Measurements from ENCODE around the gene DNAJB11.

- TF ChIP-seq, protein P1, sequence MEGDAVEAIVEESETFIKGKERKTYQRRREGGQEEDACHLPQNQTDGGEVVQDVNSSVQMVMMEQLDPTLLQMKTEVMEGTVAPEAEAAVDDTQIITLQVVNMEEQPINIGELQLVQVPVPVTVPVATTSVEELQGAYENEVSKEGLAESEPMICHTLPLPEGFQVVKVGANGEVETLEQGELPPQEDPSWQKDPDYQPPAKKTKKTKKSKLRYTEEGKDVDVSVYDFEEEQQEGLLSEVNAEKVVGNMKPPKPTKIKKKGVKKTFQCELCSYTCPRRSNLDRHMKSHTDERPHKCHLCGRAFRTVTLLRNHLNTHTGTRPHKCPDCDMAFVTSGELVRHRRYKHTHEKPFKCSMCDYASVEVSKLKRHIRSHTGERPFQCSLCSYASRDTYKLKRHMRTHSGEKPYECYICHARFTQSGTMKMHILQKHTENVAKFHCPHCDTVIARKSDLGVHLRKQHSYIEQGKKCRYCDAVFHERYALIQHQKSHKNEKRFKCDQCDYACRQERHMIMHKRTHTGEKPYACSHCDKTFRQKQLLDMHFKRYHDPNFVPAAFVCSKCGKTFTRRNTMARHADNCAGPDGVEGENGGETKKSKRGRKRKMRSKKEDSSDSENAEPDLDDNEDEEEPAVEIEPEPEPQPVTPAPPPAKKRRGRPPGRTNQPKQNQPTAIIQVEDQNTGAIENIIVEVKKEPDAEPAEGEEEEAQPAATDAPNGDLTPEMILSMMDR (IDR thresholded peaks at IDR 0.05): no peak
- no peak for TF ChIP-seq POLR2A (IDR thresholded peaks at IDR 0.05)
These were observed 40.1 kb upstream of the DNAJB11 start for GRCh38 chr3:186530415-186530814.
